Measurements from ENCODE around the gene DDX51.

Gene DDX51

GRCh38 chr12:132144115-132144809 is at the start of gene DDX51, which contains the start of gene NOC4L:
TSS of gene DDX51 (minus strand) at chr12:132144319. CDS start at chr12:132144296, 23 bp downstream.
TSS of gene NOC4L (plus strand) at chr12:132144457. CDS start at chr12:132144489, 32 bp downstream.
- DNase-seq (ENCODE audit: low spot score): peak; percentile 98

GRCh38 chr12:132191715-132192553 is 47.8 kb upstream of the DDX51 start:
- DNase-seq (ENCODE audit: low spot score): no peak

- no peak for DNase-seq (ENCODE audit: low spot score)
Measured at GRCh38 chr12:132190834-132191500, 46.8 kb upstream of the DDX51 start.

- DNase-seq (ENCODE audit: low spot score): peak; percentile 21
Measured at GRCh38 chr12:132190012-132190755, 46.1 kb upstream of the DDX51 start.

- peak; percentile 91 for DNase-seq (ENCODE audit: low spot score)
Measured at GRCh38 chr12:132189378-132190011, 45.4 kb upstream of the DDX51 start.

- DNase-seq (ENCODE audit: low spot score): peak; percentile 13
Measured at GRCh38 chr12:132188916-132189325, 44.8 kb upstream of the DDX51 start.

- no peak for DNase-seq (ENCODE audit: low spot score)
Measured at GRCh38 chr12:132188451-132188901, 44.4 kb upstream of the DDX51 start.

GRCh38 chr12:132187646-132188450 is 43.7 kb upstream of the DDX51 start:
- no peak for DNase-seq (ENCODE audit: low spot score)

GRCh38 chr12:132186857-132187620 is 42.9 kb upstream of the DDX51 start:
- no peak for DNase-seq (ENCODE audit: low spot score)

GRCh38 chr12:132186208-132186856 is 42.2 kb upstream of the DDX51 start:
- DNase-seq (ENCODE audit: low spot score): no peak

GRCh38 chr12:132185705-132186104 is 41.6 kb upstream of the DDX51 start:
- no peak for DNase-seq (ENCODE audit: low spot score)

GRCh38 chr12:132182711-132183365 is 38.7 kb upstream of the DDX51 start:
- no peak for DNase-seq (ENCODE audit: low spot score)

- no peak for DNase-seq (ENCODE audit: low spot score)
Measured at GRCh38 chr12:132182206-132182710, 38.1 kb upstream of the DDX51 start.

- DNase-seq (ENCODE audit: low spot score): no peak
Measured at GRCh38 chr12:132181570-132182200, 37.6 kb upstream of the DDX51 start.

- DNase-seq (ENCODE audit: low spot score): no peak
Measured at GRCh38 chr12:132180648-132181546, 36.8 kb upstream of the DDX51 start.

- DNase-seq (ENCODE audit: low spot score): no peak
Measured at GRCh38 chr12:132179431-132180362, 35.6 kb upstream of the DDX51 start.
